ENCODE measurements around the gene ARL11.
A peak's percentile ranks its signal among the peaks of the same experiment; 100 is the strongest.
"Not testable (repeated sequence)": the region's sequence is repeated elsewhere in the genome, so short reads cannot be mapped to it uniquely, and the experiment has no call there.

ARL11 gene

GRCh38 chr13:49627831-49628652 lies at the start of gene ARL11:
ARL11 (plus strand) TSS chr13:49628507; CDS start chr13:49630448, 1,941 bp downstream.
- DNase-seq (ENCODE audit: low read depth) = peak; percentile 29

GRCh38 chr13:49579501-49579900 lies 48.8 kb upstream of the ARL11 start:
- DNase-seq (ENCODE audit: low read depth) = no peak

GRCh38 chr13:49580980-49581680 lies 47.2 kb upstream of the ARL11 start:
- DNase-seq (ENCODE audit: low read depth) = no peak

GRCh38 chr13:49584771-49585182 lies 43.5 kb upstream of the ARL11 start:
- DNase-seq (ENCODE audit: low read depth) = no peak

- DNase-seq (ENCODE audit: low read depth) = peak; percentile 62
Observed at GRCh38 chr13:49585220-49586157, 42.8 kb upstream of the ARL11 start, which contains the start of gene RCBTB1. RCBTB1 (minus strand) TSS chr13:49585558; CDS start chr13:49567279, 18,279 bp downstream.

- no peak for DNase-seq (ENCODE audit: low read depth)
Observed at GRCh38 chr13:49586717-49587116, 41.6 kb upstream of the ARL11 start.

- DNase-seq (ENCODE audit: low read depth) = no peak
Observed at GRCh38 chr13:49587311-49587847, 40.9 kb upstream of the ARL11 start.

GRCh38 chr13:49590714-49591113 lies 37.6 kb upstream of the ARL11 start:
- DNase-seq (ENCODE audit: low read depth) = not testable (repeated sequence)

GRCh38 chr13:49593876-49594275 lies 34.4 kb upstream of the ARL11 start:
- DNase-seq (ENCODE audit: low read depth) = not testable (repeated sequence)

- DNase-seq (ENCODE audit: low read depth) = no peak
Observed at GRCh38 chr13:49594576-49594975, 33.7 kb upstream of the ARL11 start.

GRCh38 chr13:49596221-49596620 lies 32.1 kb upstream of the ARL11 start:
- DNase-seq (ENCODE audit: low read depth) = no peak

- no peak for DNase-seq (ENCODE audit: low read depth)
Observed at GRCh38 chr13:49597043-49597641, 31.2 kb upstream of the ARL11 start.

- no peak for DNase-seq (ENCODE audit: low read depth)
Observed at GRCh38 chr13:49602005-49602404, 26.3 kb upstream of the ARL11 start.

- DNase-seq (ENCODE audit: low read depth) = not testable (repeated sequence)
Observed at GRCh38 chr13:49602615-49603014, 25.7 kb upstream of the ARL11 start.

- DNase-seq (ENCODE audit: low read depth) = no peak
Observed at GRCh38 chr13:49604570-49604969, 23.7 kb upstream of the ARL11 start.

- peak; percentile 68 for DNase-seq (ENCODE audit: low read depth)
Observed at GRCh38 chr13:49606747-49607648, 21.3 kb upstream of the ARL11 start.

GRCh38 chr13:49607761-49608160 lies 20.5 kb upstream of the ARL11 start:
- no peak for DNase-seq (ENCODE audit: low read depth)

- no peak for DNase-seq (ENCODE audit: low read depth)
Observed at GRCh38 chr13:49608651-49609331, 19.5 kb upstream of the ARL11 start.

GRCh38 chr13:49610176-49610575 lies 18.1 kb upstream of the ARL11 start:
- no peak for DNase-seq (ENCODE audit: low read depth)

- not testable (repeated sequence) for DNase-seq (ENCODE audit: low read depth)
Observed at GRCh38 chr13:49612042-49612441, 16.3 kb upstream of the ARL11 start.

All from activated T-cell treated with anti-CD3 and anti-CD28 coated beads for 24 hours (primary cell).